ENCODE results near the gene PVR. TPM values are rescaled to one million over a fixed set of nuclear protein-coding genes. Genes with fewer than 3 reads are reported as not detected.
"Not testable (repeated sequence)": the region's sequence is repeated elsewhere in the genome, so short reads cannot be mapped to it uniquely, and the experiment has no call there.

Gene PVR
- polyA plus RNA-seq, 1 donor from 2014 or later, result 19.1 TPM

DNA sequence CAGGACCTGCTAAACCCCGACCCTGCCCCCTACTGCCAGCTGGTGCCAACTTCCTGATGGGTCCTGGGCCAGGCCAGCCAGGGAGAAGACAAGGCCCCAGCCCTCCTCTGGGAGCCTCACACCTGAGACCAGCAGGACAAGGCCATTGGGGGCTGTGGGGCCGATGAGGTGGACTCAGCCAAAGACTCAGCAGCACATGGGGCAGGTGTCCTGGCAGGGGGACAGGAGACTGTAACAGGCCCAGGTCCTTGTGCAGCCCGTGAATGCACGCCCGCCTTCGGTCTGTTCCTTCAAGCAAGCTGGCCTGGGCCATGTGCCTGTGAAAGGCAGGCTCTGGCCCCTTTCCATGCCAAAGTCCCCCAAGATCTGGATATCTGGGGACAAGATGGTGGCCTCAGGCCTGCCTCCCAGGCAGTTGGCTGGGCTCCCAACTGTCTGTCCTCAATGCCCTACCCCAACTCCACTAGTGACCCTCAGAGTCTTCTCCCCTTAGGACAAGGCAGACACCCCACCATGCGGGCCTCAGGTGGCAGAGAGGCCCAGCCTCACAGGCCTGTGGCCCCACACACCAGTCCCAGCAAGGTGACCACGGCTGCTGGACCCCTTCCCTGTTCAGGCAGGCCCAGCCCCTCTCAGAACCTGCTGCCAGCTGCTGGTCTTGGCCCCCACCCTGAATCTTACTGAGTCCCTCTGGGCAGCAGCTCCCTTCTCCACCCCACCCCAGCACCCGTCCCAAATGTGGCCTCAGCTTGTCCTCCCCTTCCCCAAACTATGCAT, 39.9 kb downstream of the PVR start:
- Histone ChIP-seq H3K79me2 (replicated peaks; ENCODE audit: insufficient read depth, low read length) (no peaks in the 10 kb centered on the region), H3K36me3 (ENCODE audit: insufficient read depth, low read length) (no peaks in the 10 kb centered on the region), H2AFZ (ENCODE audit: low read depth, low read length) (no peak overlapping the region), H3K9ac (ENCODE audit: low read length) (no peak overlapping the region), H3K4me3 (ENCODE audit: low read length) (no peak overlapping the region), H3F3A (ENCODE audit: insufficient read depth, low read length, poor library complexity, severe bottlenecking) (no peaks in the 10 kb centered on the region), H3K27ac (ENCODE audit: low read length) (no peak overlapping the region), H4K20me1 (ENCODE audit: insufficient read depth) (no peaks in the 10 kb centered on the region), H3K9me3 (ENCODE audit: low read length) (no peaks in the 10 kb centered on the region), H3K27me3 (ENCODE audit: insufficient read depth, low read depth, low read length) (no peaks in the 10 kb centered on the region), H3K4me2 (ENCODE audit: low read length) (no peak overlapping the region), H3K9me2 (ENCODE audit: insufficient read depth, low read length) (no peaks in the 10 kb centered on the region)
- TF ChIP-seq MXI1 (conservative IDR thresholded peaks at IDR 0.05; ENCODE audit: poor library complexity, severe bottlenecking), result no peak
- TF ChIP-seq TAF1 (IDR thresholded peaks at IDR 0.05; ENCODE audit: low read depth), result no peak
- TF ChIP-seq, protein P1, sequence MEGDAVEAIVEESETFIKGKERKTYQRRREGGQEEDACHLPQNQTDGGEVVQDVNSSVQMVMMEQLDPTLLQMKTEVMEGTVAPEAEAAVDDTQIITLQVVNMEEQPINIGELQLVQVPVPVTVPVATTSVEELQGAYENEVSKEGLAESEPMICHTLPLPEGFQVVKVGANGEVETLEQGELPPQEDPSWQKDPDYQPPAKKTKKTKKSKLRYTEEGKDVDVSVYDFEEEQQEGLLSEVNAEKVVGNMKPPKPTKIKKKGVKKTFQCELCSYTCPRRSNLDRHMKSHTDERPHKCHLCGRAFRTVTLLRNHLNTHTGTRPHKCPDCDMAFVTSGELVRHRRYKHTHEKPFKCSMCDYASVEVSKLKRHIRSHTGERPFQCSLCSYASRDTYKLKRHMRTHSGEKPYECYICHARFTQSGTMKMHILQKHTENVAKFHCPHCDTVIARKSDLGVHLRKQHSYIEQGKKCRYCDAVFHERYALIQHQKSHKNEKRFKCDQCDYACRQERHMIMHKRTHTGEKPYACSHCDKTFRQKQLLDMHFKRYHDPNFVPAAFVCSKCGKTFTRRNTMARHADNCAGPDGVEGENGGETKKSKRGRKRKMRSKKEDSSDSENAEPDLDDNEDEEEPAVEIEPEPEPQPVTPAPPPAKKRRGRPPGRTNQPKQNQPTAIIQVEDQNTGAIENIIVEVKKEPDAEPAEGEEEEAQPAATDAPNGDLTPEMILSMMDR (IDR thresholded peaks at IDR 0.05; ENCODE audit: poor library complexity, severe bottlenecking), result no peak
- TF ChIP-seq SMC3 (conservative IDR thresholded peaks at IDR 0.05; ENCODE audit: poor library complexity), result no peak
- TF ChIP-seq, protein P2, sequence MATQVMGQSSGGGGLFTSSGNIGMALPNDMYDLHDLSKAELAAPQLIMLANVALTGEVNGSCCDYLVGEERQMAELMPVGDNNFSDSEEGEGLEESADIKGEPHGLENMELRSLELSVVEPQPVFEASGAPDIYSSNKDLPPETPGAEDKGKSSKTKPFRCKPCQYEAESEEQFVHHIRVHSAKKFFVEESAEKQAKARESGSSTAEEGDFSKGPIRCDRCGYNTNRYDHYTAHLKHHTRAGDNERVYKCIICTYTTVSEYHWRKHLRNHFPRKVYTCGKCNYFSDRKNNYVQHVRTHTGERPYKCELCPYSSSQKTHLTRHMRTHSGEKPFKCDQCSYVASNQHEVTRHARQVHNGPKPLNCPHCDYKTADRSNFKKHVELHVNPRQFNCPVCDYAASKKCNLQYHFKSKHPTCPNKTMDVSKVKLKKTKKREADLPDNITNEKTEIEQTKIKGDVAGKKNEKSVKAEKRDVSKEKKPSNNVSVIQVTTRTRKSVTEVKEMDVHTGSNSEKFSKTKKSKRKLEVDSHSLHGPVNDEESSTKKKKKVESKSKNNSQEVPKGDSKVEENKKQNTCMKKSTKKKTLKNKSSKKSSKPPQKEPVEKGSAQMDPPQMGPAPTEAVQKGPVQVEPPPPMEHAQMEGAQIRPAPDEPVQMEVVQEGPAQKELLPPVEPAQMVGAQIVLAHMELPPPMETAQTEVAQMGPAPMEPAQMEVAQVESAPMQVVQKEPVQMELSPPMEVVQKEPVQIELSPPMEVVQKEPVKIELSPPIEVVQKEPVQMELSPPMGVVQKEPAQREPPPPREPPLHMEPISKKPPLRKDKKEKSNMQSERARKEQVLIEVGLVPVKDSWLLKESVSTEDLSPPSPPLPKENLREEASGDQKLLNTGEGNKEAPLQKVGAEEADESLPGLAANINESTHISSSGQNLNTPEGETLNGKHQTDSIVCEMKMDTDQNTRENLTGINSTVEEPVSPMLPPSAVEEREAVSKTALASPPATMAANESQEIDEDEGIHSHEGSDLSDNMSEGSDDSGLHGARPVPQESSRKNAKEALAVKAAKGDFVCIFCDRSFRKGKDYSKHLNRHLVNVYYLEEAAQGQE (IDR thresholded peaks at IDR 0.05; ENCODE audit: borderline replicate concordance), result no peak

GRCh38 chr19:44684396-44684795, 40.7 kb downstream of the PVR start:
- H4K20me1 ChIP-seq (ENCODE audit: insufficient read depth); H3K9me2 ChIP-seq (ENCODE audit: insufficient read depth, low read length); H3K36me3 ChIP-seq (ENCODE audit: insufficient read depth, low read length); H3K27ac ChIP-seq (ENCODE audit: low read length); H3K27me3 ChIP-seq (ENCODE audit: insufficient read depth, low read depth, low read length); H3K4me2 ChIP-seq (ENCODE audit: low read length); H2AFZ ChIP-seq (ENCODE audit: low read depth, low read length); H3K9ac ChIP-seq (ENCODE audit: low read length); H3F3A ChIP-seq (ENCODE audit: insufficient read depth, low read length, poor library complexity, severe bottlenecking); H3K79me2 ChIP-seq (replicated peaks; ENCODE audit: insufficient read depth, low read length); H3K9me3 ChIP-seq (ENCODE audit: low read length); H3K4me3 ChIP-seq (ENCODE audit: low read length): not testable (repeated sequence)

DNA sequence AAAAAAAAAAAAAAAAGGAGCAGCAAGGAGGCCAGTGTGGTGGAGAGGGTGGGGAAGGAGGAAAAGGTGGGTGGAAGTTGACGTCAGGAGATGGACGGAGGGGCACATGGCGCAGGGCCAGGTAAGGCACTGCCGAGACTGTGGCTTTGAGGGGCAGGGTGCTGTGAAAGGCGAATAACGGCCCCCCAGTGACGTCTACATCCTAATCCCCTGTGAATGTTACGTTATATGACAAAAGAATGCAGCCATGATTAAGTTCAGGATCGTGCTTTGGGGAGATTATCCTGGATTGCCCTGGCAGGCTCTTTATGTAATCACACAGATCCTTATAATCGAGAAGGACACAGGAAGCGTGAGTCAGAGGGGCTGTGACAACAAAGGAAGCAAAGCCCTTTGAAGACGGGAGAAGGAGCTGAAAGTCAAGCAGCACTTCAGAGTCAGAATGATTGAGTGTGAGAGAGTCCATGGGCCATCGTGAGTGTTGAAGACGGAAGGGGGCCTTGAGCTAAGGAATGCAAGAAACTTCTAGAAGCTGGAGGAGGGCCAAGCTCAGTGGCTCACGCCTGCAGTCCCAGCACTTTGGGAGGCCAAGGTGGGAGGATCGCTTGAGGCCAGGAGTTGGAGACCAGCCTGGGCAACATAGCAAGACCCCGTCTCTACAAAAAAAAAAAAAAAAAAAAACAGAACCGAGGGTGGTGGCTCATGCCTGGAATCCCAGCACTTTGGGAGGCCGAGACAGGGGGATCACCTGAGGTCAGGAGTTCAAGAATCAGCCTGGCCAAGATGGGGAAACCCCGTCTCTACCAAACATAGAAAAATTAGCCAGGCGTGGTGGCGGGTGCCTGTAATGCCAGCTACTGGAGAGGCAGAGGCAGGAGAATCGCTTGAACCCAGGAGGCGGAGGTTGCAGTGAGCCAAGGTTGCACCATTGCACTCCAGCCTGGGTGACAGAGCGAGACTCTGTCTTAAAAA, 41.5 kb downstream of the PVR start:
- Histone ChIP-seq H3K36me3 (ENCODE audit: insufficient read depth, low read length) (no peaks in the 10 kb centered on the region), H3K27ac (ENCODE audit: low read length) (no peak overlapping the region), H3K9me2 (ENCODE audit: insufficient read depth, low read length) (no peaks in the 10 kb centered on the region), H3K9ac (ENCODE audit: low read length) (no peak overlapping the region), H3K27me3 (ENCODE audit: insufficient read depth, low read depth, low read length) (no peaks in the 10 kb centered on the region), H4K20me1 (ENCODE audit: insufficient read depth) (no peaks in the 10 kb centered on the region), H3K4me3 (ENCODE audit: low read length) (no peak overlapping the region), H3K4me2 (ENCODE audit: low read length) (no peak overlapping the region), H3F3A (ENCODE audit: insufficient read depth, low read length, poor library complexity, severe bottlenecking) (no peaks in the 10 kb centered on the region), H3K9me3 (ENCODE audit: low read length) (no peaks in the 10 kb centered on the region), H3K79me2 (replicated peaks; ENCODE audit: insufficient read depth, low read length) (no peaks in the 10 kb centered on the region), H2AFZ (ENCODE audit: low read depth, low read length) (no peak overlapping the region)
- TF ChIP-seq, protein P1 (IDR thresholded peaks at IDR 0.05; ENCODE audit: poor library complexity, severe bottlenecking), result no peak
- TF ChIP-seq POLR2AphosphoS5 (IDR thresholded peaks at IDR 0.05) (no peak), EZH2 (IDR thresholded peaks at IDR 0.05; ENCODE audit: borderline replicate concordance, insufficient read depth, low read length, poor library complexity, severe bottlenecking) (no peak), EP300 (conservative IDR thresholded peaks at IDR 0.05; ENCODE audit: poor library complexity, severe bottlenecking) (no peak), SMC3 (conservative IDR thresholded peaks at IDR 0.05; ENCODE audit: poor library complexity) (no peak), MXI1 (conservative IDR thresholded peaks at IDR 0.05; ENCODE audit: poor library complexity, severe bottlenecking) (no peak)

Data from neural cell (in vitro differentiated cells).